KMS-11 (cell line): ENCODE data around the gene PRSS8.
"Not testable (repeated sequence)": the region's sequence is repeated elsewhere in the genome, so short reads cannot be mapped to it uniquely, and the experiment has no call there.

Source experiments
- H2AFZ ChIP-seq: fragments of 200-600 bp; sonication (generic); 2 replicates; pipeline ENCODE4 v1.6.1; 2016; ENCODE audit warnings: antibody characterized with exemption, mixed run types, low read depth
- H3K27ac ChIP-seq: fragments of 200-600 bp; sonication (generic); 2 replicates; pipeline ENCODE4 v1.6.1; 2016; ENCODE audit warnings: mild to moderate bottlenecking, mixed run types
- H3K27me3 ChIP-seq: fragments of 200-600 bp; sonication (generic); 2 replicates; pipeline ENCODE4 v1.6.1; 2017; ENCODE audit warnings: mild to moderate bottlenecking, low read depth, mixed run types, moderate library complexity; ENCODE audit not compliant: insufficient read depth
- H3K36me3 ChIP-seq: fragments of 200-600 bp; sonication (generic); 2 replicates; pipeline ENCODE4 v1.6.1; 2017; ENCODE audit warnings: mild to moderate bottlenecking, mixed run types; ENCODE audit not compliant: insufficient read depth
- H3K4me1 ChIP-seq: fragments of 200-600 bp; sonication (generic); 2 replicates; pipeline ENCODE4 v1.6.1; 2016; ENCODE audit warnings: mild to moderate bottlenecking, low read depth, mixed run types; ENCODE audit not compliant: poor library complexity, severe bottlenecking
- H3K4me2 ChIP-seq: fragments of 200-600 bp; sonication (generic); 2 replicates; pipeline ENCODE4 v1.7.0; 2016; ENCODE audit warnings: mild to moderate bottlenecking, mixed run types
- H3K4me3 ChIP-seq: fragments of 200-600 bp; sonication (generic); IDR thresholded peaks from 2 replicates; pipeline ENCODE4 v1.6.1; 2017; ENCODE audit warnings: low read depth, low read length, mixed read lengths; ENCODE audit not compliant: insufficient read depth
- H3K79me2 ChIP-seq: fragments of 200-600 bp; sonication (generic); 2 replicates; pipeline ENCODE4 v1.6.1; 2016; ENCODE audit warnings: low read depth, mixed run types; ENCODE audit not compliant: insufficient read depth
- H3K9ac ChIP-seq: fragments of 200-600 bp; sonication (generic); 2 replicates; pipeline ENCODE4 v1.6.1; 2016; ENCODE audit warnings: mild to moderate bottlenecking, mixed run types
- H4K20me1 ChIP-seq: fragments of 200-600 bp; sonication (generic); 2 replicates; pipeline ENCODE4 v1.6.1; 2016; ENCODE audit warnings: mild to moderate bottlenecking, mixed run types; ENCODE audit not compliant: insufficient read depth
- TF ChIP-seq, protein P1 (sequence below): fragments of 200-600 bp; sonication (generic); conservative IDR thresholded peaks from 2 replicates; pipeline ENCODE4 v1.6.1; 2017; ENCODE audit warnings: low read depth, mild to moderate bottlenecking, antibody characterized with exemption, low read length, moderate library complexity, mixed read lengths

The PRSS8 gene

DNA sequence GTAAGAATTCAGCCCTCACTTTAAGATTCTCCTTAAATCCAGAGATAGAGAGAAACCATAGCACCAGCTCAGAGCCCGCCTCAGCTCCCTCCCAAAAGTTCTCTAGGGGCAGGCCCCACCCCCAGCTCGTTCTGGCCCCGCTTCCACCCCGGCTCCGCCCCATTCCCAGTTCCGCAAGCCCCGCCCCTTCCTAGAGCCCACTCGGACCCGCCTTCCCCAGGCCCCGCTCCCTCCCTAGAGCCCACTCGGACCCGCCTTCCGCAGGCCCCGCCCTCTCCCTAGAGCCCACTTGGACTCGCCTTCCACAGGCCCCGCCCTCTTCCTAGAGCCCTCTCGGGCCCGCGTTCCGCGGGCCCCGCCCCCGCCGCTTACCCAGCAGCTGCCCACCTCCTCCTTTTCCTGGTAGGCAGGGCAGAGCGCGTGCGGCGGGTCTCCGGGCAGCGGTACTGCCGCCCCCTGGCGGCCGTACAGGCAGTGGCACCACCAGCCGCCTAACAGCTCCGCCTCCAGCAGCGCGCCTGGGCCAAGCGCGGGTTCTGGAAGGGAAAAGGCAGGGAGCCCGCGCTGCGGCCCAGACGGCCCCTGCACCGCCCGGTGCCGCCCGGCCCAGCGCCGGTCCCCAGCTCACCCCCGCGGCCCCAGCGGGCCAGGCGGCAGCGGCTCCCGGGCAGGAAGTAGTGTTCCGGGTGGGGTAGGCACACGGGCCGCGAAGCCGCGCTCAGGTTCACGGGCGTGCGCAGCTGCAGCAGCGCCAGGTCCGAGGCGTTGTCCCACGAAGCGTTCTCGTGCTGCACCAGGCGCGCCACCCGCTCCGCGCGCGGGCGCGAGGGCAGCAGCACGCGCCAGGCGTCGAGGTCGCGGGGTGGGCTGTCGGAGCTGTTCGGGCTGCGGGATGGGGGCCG, 6.8 kb upstream of the PRSS8 start:
- Histone ChIP-seq H3K4me1 (peaks cover 19% of the 10 kb centered on the region), H4K20me1 (no peaks in the 10 kb centered on the region), H2AFZ (peak overlapping the region; percentile 98), H3K27ac (peak overlapping the region; percentile 35), H3K27me3 (no peaks in the 10 kb centered on the region; the same call in 1 of the 2 replicates), H3K36me3 (no peaks in the 10 kb centered on the region), H3K4me3 (no peak overlapping the region), H3K9ac (peak overlapping the region; percentile 58; the same call in 1 of the 2 replicates), H3K4me2 (peak overlapping the region; percentile 85), H3K79me2 (no peaks in the 10 kb centered on the region)
- TF ChIP-seq, protein P1, sequence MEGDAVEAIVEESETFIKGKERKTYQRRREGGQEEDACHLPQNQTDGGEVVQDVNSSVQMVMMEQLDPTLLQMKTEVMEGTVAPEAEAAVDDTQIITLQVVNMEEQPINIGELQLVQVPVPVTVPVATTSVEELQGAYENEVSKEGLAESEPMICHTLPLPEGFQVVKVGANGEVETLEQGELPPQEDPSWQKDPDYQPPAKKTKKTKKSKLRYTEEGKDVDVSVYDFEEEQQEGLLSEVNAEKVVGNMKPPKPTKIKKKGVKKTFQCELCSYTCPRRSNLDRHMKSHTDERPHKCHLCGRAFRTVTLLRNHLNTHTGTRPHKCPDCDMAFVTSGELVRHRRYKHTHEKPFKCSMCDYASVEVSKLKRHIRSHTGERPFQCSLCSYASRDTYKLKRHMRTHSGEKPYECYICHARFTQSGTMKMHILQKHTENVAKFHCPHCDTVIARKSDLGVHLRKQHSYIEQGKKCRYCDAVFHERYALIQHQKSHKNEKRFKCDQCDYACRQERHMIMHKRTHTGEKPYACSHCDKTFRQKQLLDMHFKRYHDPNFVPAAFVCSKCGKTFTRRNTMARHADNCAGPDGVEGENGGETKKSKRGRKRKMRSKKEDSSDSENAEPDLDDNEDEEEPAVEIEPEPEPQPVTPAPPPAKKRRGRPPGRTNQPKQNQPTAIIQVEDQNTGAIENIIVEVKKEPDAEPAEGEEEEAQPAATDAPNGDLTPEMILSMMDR = peak; percentile 88

DNA sequence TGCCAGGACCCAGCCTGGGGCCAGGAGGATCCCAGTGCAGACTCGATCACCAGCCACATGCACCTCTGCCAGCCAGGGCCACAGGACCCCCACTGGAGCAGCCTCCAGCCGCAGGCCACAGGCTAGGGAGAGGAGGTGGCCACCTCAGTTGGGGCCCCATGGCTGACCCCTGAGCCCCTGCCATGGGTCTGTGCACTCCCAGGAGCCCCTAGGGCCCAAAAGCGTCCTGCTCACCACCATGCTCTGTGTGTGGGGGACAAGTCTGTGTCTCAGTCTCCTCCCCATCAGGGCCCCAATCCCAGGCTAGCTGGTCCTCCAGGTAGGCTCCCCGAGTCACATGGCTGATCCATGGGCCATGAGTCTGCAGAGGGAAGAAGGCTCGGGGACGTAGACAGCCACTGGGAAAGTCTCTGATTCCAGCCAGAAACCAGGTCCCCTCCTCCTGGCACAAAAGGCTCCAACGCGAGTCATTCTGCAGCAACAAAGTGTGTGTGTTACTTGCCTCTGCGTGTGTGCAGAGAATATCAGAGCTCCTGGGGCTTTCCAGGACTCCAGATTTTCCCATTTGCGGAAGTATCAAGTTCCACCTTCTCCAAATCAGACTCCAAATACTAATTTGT, 6.1 kb upstream of the PRSS8 start:
- H3K79me2 ChIP-seq = no peaks in the 10 kb centered on the region
- H3K9ac ChIP-seq = peak overlapping the region; percentile 37; the same call in 1 of the 2 replicates
- no peaks in the 10 kb centered on the region for H3K36me3 ChIP-seq
- H3K4me3 ChIP-seq = no peak overlapping the region
- H3K4me1 ChIP-seq = peaks cover 19% of the 10 kb centered on the region
- no peaks in the 10 kb centered on the region; the same call in 1 of the 2 replicates for H3K27me3 ChIP-seq
- H3K27ac ChIP-seq = peak overlapping the region; percentile 35; the same call in 1 of the 2 replicates
- TF ChIP-seq, protein P1 = no peak
- H4K20me1 ChIP-seq = no peaks in the 10 kb centered on the region
- peak overlapping the region; percentile 85 for H3K4me2 ChIP-seq
- peak overlapping the region; percentile 77 for H2AFZ ChIP-seq

DNA sequence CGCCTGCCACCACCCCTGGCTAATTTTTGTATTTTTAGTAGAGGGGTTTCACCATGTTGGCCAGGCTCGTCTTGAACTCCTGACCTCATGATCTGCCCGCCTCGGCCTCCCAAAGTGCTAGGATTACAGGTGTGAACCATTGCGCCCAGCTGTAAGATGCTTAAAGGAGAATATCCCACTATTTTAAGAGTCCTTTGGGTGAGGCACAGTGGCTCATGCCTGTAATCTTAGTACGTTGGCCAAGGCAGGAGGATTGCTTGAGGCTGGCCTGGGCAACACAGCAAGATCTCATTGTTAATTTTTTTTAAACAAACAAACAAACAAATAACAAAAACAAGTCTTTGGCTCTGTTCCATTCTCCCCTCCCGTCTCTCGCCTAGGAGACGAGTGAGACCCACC, 5.5 kb upstream of the PRSS8 start:
- not testable (repeated sequence) for H3K79me2 ChIP-seq, H3K27me3 ChIP-seq, H3K9ac ChIP-seq, H3K4me3 ChIP-seq, H3K36me3 ChIP-seq, H4K20me1 ChIP-seq
- peak overlapping the region; percentile 77; the same call in 1 of the 2 replicates for H2AFZ ChIP-seq
- H3K4me1 ChIP-seq = peaks cover 19% of the 10 kb centered on the region
- H3K4me2 ChIP-seq = peak overlapping the region; percentile 85; the same call in 1 of the 2 replicates
- peak overlapping the region; percentile 35; the same call in 1 of the 2 replicates for H3K27ac ChIP-seq

DNA sequence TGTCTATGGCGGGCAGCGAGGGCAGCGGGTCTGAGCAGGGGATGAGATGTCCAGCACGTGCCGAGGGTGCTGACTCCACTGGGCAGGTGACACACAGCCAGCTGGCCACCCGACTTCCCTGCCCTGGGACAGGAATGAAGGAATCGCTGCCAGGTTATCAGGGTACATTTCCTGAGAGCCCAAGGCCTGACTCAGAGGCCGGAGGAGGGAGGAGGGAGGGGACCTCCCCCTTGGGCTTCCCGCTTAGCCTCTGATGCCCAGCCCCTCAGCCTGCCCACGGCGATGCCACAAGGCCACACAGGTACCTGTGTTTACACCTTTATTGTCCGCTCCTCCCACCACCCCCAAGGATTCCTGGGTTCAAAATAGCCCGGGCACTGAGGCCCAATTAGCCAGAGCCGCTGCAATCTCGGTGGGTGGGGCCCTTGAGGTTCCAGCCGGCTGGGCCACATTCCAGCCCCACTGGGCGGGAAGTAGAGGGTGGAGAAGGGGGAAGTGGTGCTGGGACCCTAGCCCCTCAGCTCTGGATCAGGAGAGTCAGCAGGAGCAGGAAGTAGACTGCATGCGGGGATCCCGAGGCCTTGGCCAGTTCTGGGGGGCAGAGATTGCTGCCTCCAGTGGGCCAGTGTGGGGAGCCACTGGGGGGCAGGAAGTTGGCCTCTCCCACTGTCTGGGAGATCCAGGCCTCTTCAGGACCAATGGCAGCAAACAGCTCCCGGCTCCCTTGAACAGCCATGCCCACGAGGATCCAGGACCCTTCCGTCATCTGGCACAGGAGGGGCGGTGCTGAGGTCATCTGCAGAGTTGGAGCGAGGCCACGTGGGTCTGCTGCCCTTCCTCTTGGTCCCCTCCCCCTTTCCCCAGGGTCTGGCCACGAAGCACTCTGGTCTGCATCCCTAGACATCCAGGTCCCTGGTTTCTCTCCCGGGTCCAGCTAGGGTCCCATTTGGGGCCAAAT, 3.4 kb upstream of the PRSS8 start:
- no peak overlapping the region for H3K9ac ChIP-seq
- H3K27me3 ChIP-seq = no peaks in the 10 kb centered on the region; the same call in 1 of the 2 replicates
- no peaks in the 10 kb centered on the region for H3K79me2 ChIP-seq
- H3K4me2 ChIP-seq = no peak overlapping the region
- peaks cover 19% of the 10 kb centered on the region for H3K4me1 ChIP-seq
- no peaks in the 10 kb centered on the region for H3K36me3 ChIP-seq
- H2AFZ ChIP-seq = no peak overlapping the region
- H4K20me1 ChIP-seq = no peaks in the 10 kb centered on the region
- TF ChIP-seq, protein P1 = no peak
- H3K27ac ChIP-seq = no peak overlapping the region
- H3K4me3 ChIP-seq = no peak overlapping the region

DNA sequence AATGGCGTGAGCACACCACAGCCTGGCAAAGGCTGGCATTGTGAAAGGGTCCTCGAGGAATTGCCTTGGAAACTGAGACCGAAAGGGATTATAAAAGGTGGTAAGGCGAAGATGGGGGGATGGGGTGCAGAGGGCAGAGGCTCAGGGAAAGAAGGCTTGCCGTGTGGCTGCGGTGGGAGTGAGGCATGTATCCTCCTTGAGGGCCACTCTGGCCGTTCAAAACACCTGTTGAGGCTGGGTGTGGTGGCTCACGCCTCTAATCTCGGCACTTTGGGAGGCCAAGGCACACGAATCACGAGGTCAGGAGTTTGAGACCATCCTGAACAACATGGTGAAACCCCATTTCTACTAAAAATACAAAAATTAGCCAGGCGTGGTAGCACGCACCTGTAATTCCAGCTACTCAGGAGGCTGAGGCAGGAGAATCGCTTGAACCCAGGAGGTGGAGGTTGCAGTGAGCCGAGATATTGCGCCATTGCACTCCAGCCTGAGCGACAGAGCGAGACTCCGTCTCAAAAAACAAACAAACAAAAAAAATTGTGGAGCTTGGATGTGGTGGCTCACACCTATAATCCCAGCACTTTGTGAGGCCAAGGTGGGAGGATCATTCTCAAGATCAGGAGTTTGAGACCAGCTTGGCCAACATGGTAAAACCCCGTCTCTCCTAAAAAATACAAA, 1.4 kb upstream of the PRSS8 start:
- H3K27me3 ChIP-seq, H4K20me1 ChIP-seq, H3K36me3 ChIP-seq, H3K4me3 ChIP-seq, H3K9ac ChIP-seq, H3K4me2 ChIP-seq, H3K79me2 ChIP-seq, H3K27ac ChIP-seq, H2AFZ ChIP-seq: not testable (repeated sequence)
- peaks cover 12% of the 10 kb centered on the region for H3K4me1 ChIP-seq
